H54 (cell line): ENCODE data around the gene WNT2.
"Not testable (repeated sequence)": the region's sequence is repeated elsewhere in the genome, so short reads cannot be mapped to it uniquely, and the experiment has no call there.

ENCODE experiments used
- DNase-seq: peaks from one replicate; pipeline ENCODE4 v3.0.0; 2011; ENCODE audit warnings: low spot score, mixed read lengths; ENCODE audit not compliant: insufficient read length
- FAIRE-seq: peaks from 3 replicates; lab custom pipeline; 2011; peaks lifted over from hg19 to GRCh38; lab: Jason Lieb, UNC
- POLR2A ChIP-seq: IDR thresholded peaks from 2 replicates; pipeline ENCODE4 v1.6.1; 2011; ENCODE audit warnings: low read depth, mild to moderate bottlenecking, low read length

The WNT2 gene

DNA sequence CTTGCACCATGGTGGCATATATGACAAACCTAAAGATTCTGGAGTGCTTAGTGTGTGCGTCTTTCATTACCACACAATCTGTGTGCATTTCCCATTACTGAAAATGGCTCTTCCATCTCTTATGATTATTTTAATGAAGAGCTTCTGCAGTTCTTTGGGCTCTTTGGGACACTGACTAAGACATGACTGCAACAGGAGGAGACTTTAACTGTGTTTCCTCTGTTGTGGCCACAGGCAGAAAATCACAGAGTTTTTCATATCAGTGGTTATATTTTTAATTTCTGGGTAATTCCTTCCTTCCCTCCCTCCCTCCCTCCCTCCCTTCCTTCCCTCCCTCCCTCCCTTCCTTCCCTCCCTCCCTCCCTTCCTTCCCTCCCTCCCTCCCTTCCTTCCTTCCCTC, 58.1 kb downstream of the WNT2 start:
- DNase-seq, result no peak
- TF ChIP-seq POLR2A, result no peak
- FAIRE-seq, result no peak

DNA sequence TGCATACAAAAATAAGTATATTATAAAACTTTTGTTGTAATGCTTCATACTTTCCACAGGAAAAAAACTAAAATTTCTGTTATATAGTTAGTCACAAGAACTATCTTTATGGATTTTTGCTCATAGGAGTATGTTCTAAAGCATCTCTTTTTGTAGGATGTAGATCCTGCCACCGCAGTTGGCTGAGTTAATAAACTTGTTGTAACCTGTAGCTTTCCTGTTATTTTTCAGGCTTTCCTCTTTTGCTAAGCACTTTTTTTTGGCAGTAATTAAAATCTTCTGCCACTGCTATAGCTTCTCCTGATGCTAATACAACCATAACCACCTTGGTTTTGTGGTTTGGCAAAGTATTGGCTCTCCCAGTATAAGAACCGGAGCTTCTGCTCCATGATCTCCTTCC, 60.3 kb downstream of the WNT2 start:
- DNase-seq (no peak), FAIRE-seq (no peak)
- TF ChIP-seq POLR2A, result no peak

DNA sequence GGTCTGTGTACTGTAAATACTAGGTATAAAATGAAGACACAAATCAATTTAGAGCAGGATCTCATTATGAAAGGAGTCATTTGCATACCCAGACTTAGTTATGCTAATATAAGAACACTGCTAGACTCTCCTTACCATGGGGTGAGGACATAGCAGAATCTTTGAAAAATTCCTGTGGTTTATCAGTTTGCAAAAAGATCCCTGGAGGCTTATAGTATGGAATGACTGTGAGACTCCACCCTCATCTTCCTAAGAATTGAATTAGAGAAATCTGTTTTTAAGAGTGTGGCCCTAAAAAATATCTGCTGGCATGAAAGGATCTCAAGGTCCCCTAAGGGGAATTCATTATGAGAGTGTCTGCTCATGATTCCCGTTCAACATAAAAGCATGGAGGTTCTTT, 63.2 kb downstream of the WNT2 start:
- DNase-seq, result no peak
- TF ChIP-seq POLR2A, result no peak
- no peak for FAIRE-seq

DNA sequence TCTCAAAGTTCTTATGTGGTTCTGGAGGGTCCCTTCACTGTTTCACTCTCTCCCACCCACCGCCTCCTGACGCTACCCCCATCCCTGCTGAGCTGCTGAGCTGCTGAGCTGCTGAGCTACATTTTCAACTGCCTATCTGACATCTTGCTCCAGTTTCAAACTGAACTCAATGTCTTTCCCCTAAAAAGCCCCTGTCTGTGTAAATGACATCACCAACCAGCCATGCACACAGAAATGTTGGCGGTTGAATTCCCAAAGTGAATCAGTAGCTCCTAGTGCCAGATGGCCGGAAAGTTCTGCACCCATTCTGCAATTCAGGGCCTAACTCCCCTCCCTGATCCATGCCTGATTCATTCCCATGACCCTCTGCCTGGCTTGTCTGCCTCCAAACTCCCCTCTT, 71.2 kb downstream of the WNT2 start:
- DNase-seq (no peak), FAIRE-seq (no peak)
- TF ChIP-seq POLR2A, result no peak

DNA sequence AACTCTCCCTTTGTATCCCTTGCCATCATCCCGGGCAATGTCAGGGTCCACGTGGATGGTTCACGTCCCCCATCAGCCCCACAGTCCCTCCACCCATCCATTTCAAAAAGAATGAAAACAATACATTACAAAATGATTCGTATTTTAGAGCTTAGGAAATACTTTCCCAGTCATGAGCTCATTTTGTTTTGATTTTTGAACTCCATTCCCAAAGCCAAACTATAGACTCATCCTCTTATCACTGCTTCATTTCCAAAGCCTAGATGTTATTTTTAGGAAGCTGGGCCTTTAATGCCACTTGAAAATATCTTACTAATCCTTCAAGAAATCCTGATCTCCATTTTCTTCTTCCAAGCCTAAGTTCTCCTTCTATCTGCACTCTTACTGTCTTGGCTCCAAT, 72.1 kb downstream of the WNT2 start:
- FAIRE-seq (no peak), DNase-seq (no peak)
- no peak for TF ChIP-seq POLR2A

DNA sequence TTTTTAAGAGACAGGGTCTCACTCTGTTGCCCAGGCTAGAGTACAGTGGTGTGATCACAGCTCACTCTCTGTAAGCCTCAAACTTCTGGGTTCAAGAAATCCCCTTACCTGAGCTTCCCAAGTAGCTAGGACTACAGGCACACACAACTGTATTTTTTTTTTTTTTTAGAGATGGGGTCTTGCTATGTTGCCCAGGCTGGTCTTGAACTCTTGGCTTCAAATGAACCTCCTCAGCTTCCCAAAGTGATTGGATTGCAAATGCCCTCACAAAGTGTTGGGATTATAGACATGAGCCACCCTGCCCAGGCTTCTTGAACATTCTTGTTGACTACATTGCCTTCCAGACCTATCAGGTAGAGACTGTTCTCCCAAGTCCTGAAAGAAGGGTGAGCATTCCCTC, 72.6 kb downstream of the WNT2 start:
- no peak for DNase-seq
- TF ChIP-seq POLR2A, result no peak
- FAIRE-seq, result no peak

DNA sequence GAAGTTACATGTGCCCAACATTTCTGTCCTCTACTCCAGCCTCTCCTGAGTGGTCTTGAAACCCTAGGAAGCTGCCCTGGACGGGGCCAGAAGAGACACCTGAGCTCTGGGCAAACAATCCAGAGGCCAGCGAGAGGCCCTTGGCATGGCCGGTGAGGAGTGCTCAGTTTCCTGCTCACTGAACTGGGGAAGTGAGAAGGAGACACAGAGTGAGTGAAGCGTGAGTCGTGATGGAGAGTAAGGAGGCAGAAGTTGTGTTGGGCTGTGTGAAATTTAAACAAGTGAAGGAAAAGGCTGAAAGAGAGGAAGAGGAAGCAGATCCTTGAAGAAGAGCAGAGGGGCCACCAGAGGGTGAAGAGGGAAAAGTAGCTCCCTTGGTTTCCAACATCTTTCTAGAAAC, 73.2 kb downstream of the WNT2 start:
- FAIRE-seq, result no peak
- TF ChIP-seq POLR2A, result no peak
- no peak for DNase-seq

DNA sequence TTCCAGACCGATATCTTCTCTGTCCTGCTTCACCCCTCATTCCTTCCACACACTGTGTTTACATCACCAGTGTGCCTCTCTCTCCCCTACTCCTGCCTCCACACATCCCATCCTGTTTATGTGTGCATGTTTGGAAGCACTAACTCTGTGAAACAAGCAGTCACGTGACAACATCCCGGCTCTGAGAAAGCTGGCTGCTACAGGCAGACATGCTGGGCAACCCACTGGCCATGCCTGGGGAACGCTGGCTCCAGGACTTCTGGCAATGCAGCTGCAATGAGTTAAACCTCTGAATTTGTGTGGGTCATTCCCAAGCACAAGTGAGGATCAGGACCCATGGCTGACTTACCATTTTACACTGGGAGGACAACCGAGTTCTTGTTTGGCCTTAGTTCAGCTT, 74.0 kb downstream of the WNT2 start:
- DNase-seq, result no peak

DNA sequence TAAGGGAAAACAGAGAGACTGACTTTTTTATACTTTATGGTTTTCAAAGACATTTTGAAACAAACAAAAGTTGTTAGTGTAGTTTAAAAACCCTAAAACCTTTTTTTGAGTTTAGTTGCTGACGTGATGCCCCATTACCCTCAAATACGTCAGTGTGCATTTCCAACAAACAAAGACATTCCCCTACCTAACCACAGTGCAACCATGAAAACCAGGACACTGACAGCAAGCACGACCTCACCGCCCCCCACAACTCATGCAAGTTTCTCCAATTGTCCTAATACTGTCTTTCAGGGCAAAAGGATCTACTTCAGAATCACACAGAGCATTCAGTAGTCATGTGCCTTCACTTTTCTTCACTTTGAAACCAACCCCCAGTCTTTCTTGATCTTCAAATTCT, 75.0 kb downstream of the WNT2 start:
- DNase-seq (no peak), FAIRE-seq (no peak)

More for the DNA sequence above, 74.0 kb downstream of the WNT2 start:
- no peak for FAIRE-seq
- TF ChIP-seq POLR2A, result no peak

DNA sequence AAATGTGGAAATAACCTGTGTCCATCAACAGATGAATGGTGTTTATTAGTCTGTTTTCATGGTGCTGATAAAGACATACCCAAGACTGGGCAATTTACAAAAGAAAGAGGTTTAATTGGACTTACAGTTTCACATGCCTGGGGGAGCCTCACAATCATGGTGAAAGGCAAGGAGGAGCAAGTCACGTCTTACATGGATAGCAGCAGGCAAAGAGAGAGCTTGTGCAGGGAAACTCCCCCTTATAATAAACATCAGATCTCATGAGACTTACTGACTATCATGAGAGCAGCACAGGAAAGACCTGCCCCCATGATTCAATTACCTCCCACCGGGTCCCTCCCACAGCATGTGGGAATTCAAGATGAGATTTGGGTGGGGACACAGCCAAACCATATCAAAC, 77.2 kb downstream of the WNT2 start:
- not testable (repeated sequence) for DNase-seq, FAIRE-seq

More for the DNA sequence above, 75.0 kb downstream of the WNT2 start:
- TF ChIP-seq POLR2A, result no peak

DNA sequence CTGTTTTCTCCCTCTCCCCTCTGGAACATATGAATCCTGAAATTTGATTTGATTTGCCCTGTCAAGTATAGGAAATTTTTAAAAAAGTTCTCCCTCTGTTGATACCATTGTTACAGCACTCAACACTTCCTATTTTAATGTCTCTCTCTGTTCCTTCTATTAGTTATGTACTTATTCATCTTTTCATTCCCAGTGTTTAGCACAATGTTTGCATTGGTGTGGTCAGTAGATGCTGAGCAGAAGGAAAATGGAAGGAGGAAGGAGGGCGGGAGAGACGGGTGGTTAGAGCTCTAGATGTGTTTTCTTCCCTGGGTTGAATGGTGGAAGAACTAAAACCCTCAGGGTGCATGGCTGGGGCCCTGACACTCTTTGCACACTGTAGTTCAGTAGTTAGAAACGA, 79.5 kb downstream of the WNT2 start:
- DNase-seq, result no peak
- no peak for TF ChIP-seq POLR2A
- no peak for FAIRE-seq

DNA sequence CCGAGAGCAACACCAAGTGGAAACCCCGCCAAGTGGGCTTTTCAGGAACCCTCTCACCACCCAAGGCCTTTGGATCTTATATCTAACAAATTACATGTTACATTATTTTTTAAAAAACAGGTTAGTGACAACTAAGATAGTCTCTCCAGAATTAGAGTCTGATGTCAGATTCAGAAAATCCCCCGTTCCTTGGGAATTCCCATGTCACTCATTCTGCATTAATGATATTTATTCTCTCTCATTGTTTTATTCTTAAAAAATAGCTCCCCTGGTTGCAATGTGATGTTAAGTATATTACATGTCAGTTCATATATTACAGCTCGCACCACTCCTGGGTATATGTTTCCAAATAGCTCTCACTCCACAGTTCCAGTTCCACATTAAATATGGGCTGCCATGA, 81.8 kb downstream of the WNT2 start:
- FAIRE-seq, result no peak
- no peak for DNase-seq
- no peak for TF ChIP-seq POLR2A

DNA sequence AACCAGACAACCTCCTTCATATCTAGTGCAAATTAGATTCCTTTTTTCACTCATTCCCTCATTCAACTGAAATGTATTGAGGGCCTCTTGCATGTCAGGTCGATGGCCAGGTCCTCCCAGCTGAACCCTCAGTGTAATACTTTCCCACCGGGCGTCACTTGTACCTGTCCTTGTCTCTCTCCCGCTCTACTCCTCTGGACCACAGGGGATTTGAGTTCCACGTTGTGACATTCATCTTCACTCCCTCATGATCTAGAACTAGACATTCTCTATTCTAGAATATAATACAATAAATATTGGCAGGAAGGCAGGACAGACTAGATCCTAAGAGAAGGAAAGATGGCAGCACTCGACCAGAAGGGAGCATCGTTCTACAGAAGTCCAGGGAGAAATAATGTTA, 83.9 kb downstream of the WNT2 start:
- no peak for TF ChIP-seq POLR2A
- FAIRE-seq (no peak), DNase-seq (no peak)

DNA sequence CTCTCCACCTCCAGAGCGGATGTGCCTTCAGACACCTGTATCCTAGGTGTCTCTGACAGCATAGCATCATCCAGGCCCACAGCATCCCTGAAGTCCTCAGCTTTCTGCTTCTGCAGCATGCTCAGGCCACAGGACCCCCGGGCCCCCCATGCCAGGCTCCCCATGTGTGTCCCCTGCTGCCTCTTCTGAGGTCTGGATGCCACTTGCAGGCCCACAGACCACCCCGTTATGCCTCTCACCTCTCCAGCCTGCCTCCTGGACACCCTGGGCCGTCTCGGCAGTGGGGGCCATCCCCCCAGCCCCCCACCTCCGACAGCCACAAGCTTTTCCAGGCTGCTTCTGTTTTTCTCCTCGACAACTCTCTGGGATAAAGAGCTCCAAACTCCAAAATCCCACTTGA, 84.4 kb downstream of the WNT2 start:
- DNase-seq, result no peak
- FAIRE-seq, result no peak
- no peak for TF ChIP-seq POLR2A

DNA sequence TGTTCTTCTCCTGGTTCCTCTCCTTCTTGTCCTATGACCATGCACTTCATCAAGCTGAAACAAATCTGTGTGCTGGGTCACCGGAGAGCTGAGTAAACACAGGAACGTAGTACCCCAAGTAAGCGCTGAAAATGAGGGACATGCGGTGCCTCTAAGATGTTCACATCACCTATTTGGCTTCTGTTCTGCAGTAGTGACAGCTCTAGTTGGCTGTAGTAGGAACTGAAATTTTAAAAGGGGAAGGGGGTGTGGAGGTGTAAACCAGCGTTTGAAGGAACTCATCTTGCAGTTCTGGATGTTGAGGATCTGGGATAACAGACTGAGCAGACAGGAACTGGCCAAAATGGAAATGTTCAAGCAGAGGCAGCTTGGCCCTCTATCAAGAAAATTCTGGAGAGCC, 85.2 kb downstream of the WNT2 start:
- no peak for DNase-seq
- no peak for TF ChIP-seq POLR2A
- FAIRE-seq, result no peak

DNA sequence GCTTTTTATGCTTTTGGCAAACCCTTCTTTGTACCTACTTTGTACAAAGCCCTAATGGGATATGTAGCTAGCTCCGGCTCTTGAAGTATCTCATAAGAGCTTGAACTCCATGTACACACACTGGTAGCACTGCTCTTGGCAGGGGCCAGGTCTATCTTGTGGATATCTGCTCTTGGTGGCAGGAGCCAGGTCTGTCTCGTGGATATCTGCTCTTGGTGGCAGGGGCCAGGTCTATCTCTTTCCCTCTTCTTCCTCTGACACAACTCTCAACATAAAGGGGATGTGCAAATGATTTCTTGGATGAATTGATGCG, 91.9 kb downstream of the WNT2 start:
- FAIRE-seq (no peak), DNase-seq (no peak)
- TF ChIP-seq POLR2A, result no peak
